Measurements from ENCODE around the gene LCN6.
"Not testable (repeated sequence)": the region's sequence is repeated elsewhere in the genome, so short reads cannot be mapped to it uniquely, and the experiment has no call there.

The LCN6 gene

DNA sequence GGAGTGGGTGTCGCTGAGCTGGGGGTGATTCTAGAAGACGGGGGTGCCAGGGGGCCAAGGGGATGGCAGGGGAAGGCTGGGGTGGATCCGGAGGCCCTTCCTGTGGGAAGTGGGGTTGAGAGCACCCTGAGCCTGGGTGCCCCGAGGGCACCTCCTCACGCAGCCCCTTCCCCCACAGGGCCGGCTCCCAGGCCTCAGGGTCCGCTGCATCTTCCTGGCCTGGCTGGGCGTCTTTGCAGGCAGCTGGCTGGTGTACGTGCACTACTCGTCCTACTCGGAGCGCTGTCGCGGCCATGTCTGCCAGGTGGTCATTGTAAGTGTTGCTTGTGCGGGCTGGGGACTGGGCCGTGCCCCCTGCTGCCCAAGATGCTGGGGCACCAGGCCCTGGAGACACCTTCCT lies 30.9 kb downstream of the LCN6 start:
- Histone ChIP-seq H3K27ac (no peak overlapping the region), H3K4me3 (no peak overlapping the region)

- H3K27ac ChIP-seq: peak overlapping the region in 9 of 21 experiments; percentile 8 to 84 (median 43)
- H3K4me3 ChIP-seq: no peak overlapping the region
These were observed 33.4 kb downstream of the LCN6 start for GRCh38 chr9:136714893-136715274.

- H3K4me3 ChIP-seq: no peak overlapping the region
- H3K27ac ChIP-seq: peak overlapping the region in 11 of 21 experiments; percentile 12 to 84 (median 43)
These were observed 34.0 kb downstream of the LCN6 start for GRCh38 chr9:136714096-136714892.

DNA sequence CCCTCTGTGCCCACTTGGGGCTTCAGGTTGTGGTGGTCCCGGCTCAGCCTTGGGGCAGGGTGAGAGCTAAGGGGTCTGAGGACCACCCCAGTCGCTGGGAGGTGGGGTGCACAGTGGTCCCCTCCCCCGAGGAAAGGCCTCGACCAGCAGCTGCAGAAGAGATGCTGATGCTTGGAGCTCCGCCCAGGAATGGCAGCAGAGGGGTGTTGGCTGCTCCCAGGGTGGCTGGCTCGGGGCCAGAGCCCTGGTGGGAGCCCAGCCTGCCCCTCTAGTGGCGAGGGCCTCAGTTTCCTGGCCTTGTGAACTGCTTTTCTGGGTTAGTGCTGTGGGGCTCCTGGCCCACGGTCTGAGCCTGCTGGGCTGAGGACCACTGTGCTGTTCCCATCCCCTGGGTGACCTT lies 34.8 kb downstream of the LCN6 start:
- H3K27ac ChIP-seq: peak overlapping the region in 10 of 21 experiments; percentile 2 to 84 (median 38)

DNA sequence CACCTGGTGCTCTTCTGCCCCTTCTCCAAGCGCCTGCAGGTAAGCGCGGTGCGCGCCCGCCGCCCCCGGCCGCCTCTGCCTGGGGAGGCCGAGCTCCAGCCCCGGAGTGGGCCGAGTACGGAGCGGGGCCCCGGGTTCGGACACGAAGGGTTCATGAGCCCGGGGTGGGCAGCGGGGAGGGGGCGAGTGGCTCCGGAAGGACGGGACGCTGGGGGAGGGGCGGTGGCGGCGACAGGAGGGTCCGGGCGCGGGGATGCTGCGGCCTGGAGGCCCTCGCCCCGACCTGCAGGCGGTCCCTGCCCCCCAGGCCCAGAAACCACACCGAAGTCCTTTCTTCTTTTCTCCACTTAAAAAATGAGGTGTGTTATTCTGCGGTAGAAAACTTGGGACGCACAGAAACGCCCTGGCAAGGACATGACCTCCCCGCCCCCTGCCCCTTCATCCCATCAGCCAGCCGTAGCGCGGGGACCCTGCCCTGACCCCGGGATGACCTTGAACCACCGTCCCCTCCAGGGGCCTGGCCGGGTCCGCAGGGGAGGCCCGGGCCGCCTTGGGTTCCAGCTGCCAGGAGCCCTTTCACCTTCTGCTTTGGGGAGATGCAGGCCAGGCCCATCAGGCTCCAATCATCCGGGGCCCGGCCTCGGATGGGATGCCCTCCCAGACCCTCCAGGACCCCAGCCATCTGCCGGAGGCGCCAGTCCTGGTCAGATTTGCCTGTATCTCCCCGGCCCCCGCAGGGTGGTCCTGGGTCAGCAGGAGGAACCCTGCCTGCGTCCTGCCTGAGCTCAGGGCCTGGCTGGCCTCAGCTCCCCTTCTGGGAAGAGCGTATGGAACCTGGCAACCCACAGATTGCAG lies 35.4 kb downstream of the LCN6 start:
- peak overlapping the region in 6 of 7 experiments; percentile 25 to 45 (median 34) for H3K4me3 ChIP-seq
- H3K27ac ChIP-seq: peak overlapping the region in 12 of 21 experiments; percentile 12 to 84 (median 68)

More for the DNA sequence above, 34.8 kb downstream of the LCN6 start:
- H3K4me3 ChIP-seq: peak overlapping the region in 5 of 7 experiments; percentile 25 to 45 (median 34)

- Histone ChIP-seq H3K27ac (peak within 1 kb of the TSS in 12 of 21 experiments; percentile 12 to 84 (median 68)), H3K4me3 (peak within 1 kb of the TSS in 6 of 7 experiments; percentile 25 to 45 (median 34))
These were observed 36.3 kb downstream of the LCN6 start, which contains the start of gene DIPK1B for GRCh38 chr9:136711751-136712689. Gene DIPK1B, plus strand, starts transcription at chr9:136712572. Its CDS starts 94 bp downstream, at chr9:136712666.

DNA sequence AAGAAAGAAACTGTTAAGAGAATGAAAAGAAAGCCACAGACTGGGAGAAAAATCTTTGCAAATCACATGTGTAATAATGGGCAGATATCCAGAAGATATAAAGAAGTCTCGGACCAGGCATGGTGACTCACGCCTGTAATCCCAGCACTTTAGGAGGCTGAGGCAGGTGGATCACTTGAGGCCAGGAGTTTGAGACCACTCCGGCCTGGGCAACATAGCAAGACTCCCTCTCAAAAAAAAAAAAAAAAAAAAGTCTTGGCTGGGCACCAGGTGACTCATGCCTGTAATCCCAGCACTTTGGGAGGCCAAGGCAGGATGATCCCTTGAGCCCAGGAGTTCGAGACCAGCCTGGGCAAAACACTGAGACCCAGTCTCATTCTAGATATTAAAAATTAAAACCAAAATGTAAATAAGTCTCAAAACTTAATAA lies 37.1 kb downstream of the LCN6 start:
- H3K27ac ChIP-seq: not testable (repeated sequence)

GRCh38 chr9:136710543-136710942 lies 37.8 kb downstream of the LCN6 start:
- Histone ChIP-seq H3K27ac (no peak overlapping the region), H3K4me3 (no peak overlapping the region)

More for the DNA sequence above, 37.1 kb downstream of the LCN6 start:
- H3K4me3 ChIP-seq: not testable (repeated sequence)

DNA sequence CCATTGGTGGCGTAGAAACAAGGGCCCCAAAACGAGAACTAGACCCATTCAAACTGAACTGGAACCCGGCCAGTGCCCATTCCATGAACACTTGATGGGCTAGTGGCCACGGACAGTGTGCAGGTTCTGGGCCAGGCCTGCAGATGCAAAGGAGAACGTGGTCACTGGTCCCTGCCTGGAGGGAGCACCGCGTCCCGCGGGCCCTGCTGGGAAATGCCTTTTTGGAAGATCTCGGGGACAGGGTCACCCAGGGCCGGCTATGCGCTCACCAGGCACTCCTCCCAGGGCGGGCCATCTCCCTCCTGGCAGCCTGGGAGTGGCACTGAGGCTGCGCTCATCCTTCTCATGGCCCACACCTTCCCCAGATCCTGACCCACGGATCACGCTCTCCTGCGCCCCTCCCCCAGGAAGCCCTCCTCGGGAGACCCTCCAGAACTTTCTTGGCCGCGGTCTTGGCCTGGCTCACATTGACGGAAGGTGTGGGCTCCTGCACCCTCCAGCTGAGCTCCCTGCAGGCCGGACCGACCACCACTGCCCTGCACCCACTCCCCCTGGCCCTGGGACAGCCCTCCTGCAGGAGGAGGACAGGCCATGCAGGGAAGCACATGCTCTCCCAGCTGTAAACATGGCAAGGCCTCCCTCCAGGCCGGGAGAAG lies 38.7 kb downstream of the LCN6 start:
- Histone ChIP-seq H3K27ac (no peak overlapping the region), H3K4me3 (no peak overlapping the region)

DNA sequence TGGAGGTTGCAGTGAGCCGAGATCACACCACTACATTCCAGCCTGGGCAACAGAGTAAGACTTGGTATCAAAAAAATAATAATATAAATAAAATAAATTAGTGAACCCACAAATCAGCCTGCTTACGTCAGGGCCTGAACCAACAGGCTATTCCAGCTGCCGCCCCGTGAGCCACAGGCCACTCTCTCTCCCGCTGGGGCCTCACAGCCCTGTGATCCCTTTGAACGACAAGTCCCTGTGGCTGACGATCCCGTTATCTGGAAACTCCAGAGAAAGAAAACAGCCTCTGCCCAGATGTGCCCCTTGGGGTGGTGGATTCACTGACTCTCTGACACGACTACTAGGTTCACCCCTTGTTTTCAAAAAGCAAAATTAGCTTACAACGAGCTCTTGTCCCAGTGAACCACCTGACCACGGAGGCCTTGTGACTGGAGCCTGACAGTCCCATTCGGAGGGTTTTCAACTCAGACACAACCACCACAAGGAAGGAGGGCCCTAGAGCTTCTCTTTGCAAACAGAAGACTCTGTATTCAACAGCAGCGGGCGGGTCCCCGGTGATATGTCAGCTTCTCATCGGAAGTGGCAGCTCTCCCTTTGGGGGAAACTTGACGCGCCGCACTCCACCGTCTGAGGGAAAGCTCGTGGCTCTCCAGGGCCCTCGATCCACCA lies 40.3 kb downstream of the LCN6 start:
- H3K27ac ChIP-seq: no peak overlapping the region
- H3K4me3 ChIP-seq: no peak overlapping the region

DNA sequence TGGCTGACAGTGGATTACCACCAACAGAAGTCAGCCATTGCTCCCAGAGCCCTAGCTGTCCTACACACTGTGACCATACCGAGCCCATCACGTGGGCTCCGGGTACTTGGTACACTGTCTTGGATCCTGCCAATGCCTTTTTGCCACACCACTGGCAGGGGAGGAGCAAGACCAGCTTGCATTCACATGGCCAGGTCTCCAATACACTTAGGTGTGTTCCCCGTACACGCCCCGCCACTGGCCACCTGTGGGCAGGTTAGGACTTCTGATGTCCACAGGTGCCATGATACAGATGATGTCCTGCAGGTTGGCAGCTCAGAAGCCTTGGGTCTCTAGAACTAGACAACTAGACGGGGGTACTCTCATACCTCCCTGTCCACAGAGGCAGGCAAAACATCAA lies 41.3 kb downstream of the LCN6 start:
- no peak overlapping the region for H3K4me3 ChIP-seq
- H3K27ac ChIP-seq: no peak overlapping the region

GRCh38 chr9:136705564-136705963 lies 42.8 kb downstream of the LCN6 start:
- Histone ChIP-seq H3K27ac (no peak overlapping the region), H3K4me3 (no peak overlapping the region)

GRCh38 chr9:136704741-136705140 lies 43.6 kb downstream of the LCN6 start:
- not testable (repeated sequence) for H3K4me3 ChIP-seq, H3K27ac ChIP-seq

DNA sequence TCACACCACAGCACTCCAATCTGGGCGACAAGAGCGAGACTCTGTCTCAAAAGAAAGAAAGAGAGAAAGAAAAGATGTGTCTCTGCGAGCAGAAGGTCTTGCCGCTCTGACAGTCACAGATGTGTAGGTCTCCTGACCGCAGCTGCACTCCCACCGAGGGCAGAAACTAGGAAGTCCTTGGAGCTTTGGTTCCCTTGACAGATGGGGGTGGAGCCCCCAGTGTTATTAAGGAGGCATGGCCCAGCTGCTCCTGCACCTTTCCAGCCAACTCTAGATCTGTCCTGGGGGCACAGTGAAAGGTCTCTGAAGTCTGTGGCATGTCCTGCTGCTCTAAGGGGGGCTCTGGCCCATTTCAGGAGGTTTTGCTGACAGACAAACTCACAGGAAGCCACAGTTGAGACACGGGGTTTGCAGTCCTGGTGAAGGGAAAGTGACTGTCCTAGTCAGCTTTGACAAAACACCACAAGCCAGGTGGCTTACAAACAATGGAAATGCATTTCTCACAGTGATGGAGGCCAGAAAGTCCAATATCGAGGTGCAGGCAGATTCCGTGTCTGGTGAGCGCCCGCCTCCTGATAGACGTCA lies 45.0 kb downstream of the LCN6 start:
- no peak overlapping the region for H3K4me3 ChIP-seq
- no peak overlapping the region for H3K27ac ChIP-seq

- Histone ChIP-seq H3K27ac (no peak overlapping the region), H3K4me3 (no peak overlapping the region)
These were observed 46.7 kb downstream of the LCN6 start for GRCh38 chr9:136701668-136702053.

GRCh38 chr9:136700959-136701667 lies 47.2 kb downstream of the LCN6 start:
- Histone ChIP-seq H3K4me3 (no peak overlapping the region), H3K27ac (peak overlapping the region in 1 of 21 experiments; percentile 51)

- Histone ChIP-seq H3K27ac (no peak overlapping the region), H3K4me3 (no peak overlapping the region)
These were observed 48.0 kb downstream of the LCN6 start for GRCh38 chr9:136700304-136700703.
